GM21619 (cell line): ENCODE measurements around the gene BAZ2B.

ENCODE experiments used
- ATAC-seq: cut with Tn5 transposase; IDR thresholded peaks from one replicate; pipeline ENCODE4 v1.9.1; 2021; ENCODE audit not compliant: unreplicated experiment

BAZ2B gene

GRCh38 chr2:159272156-159272555 is 344.2 kb downstream of the BAZ2B start:
- ATAC-seq: no peak

DNA sequence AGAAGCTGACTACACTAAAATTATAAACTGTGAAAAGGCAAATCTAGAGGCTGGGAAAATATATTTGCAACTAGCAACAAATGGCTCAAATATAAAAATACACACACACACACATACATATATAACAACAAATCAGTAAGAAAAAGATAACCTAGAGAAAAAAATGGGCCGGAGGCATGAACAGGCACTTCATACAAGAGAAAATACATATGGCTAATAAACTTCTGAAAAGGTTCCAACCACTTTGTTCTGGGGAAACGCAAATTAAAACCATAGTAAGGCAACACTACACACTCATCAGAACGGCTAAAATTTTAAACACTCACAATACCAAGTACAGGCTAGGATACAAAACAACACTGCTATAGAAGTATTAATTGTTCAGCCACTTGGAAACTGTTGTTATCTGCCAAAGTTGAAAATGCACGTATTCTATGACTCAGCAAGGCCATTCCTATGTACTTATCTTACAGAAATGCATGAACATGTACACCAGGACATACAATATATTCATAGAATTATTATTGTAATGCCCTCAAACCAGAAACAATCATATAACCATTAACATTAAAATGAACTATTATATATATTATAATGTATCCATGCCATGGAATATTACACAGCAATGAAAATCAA is 345.5 kb downstream of the BAZ2B start:
- ATAC-seq: no peak
